Neuronal stem cell (in vitro differentiated cells): ENCODE measurements around the gene PDE4B.

Experiments
- DNase-seq: peaks from one replicate; pipeline ENCODE4 v3.0.0-alpha.2; 2013; ENCODE audit warnings: low spot score
- H2AFZ ChIP-seq: one replicate; pipeline ENCODE4 v1.6.1; 2013; ENCODE audit warnings: mild to moderate bottlenecking, low read length, inconsistent platforms
- H2AK5ac ChIP-seq: 2 replicates; pipeline ENCODE4 v1.6.1; 2013; ENCODE audit warnings: low read depth, mild to moderate bottlenecking, inconsistent platforms, low read length, moderate library complexity, mixed read lengths
- H2BK120ac ChIP-seq: 2 replicates; pipeline ENCODE4 v1.6.1; 2013; ENCODE audit warnings: low read depth, mild to moderate bottlenecking, inconsistent platforms, low read length, moderate library complexity, mixed read lengths
- H2BK12ac ChIP-seq: one replicate; pipeline ENCODE4 v1.6.1; 2013; ENCODE audit warnings: low read length, inconsistent platforms
- H2BK15ac ChIP-seq: 2 replicates; pipeline ENCODE4 v1.6.1; 2013; ENCODE audit warnings: mild to moderate bottlenecking, low read length, inconsistent platforms, mixed read lengths
- H2BK5ac ChIP-seq: one replicate; pipeline ENCODE4 v1.6.1; 2013; ENCODE audit warnings: inconsistent platforms, mild to moderate bottlenecking, low read length, moderate library complexity
- H3K14ac ChIP-seq: one replicate; pipeline ENCODE4 v1.6.1; 2013; ENCODE audit warnings: low read length, inconsistent platforms
- H3K18ac ChIP-seq: 2 replicates; pipeline ENCODE4 v1.6.1; 2013; ENCODE audit warnings: low read length, inconsistent platforms
- H3K23ac ChIP-seq: 2 replicates; pipeline ENCODE4 v1.6.1; 2013; ENCODE audit warnings: low read depth, mild to moderate bottlenecking, mixed read lengths, low read length, inconsistent platforms; ENCODE audit not compliant: poor library complexity
- H3K27ac ChIP-seq: replicated peaks from 3 replicates; pipeline ENCODE4 v1.5.1; 2013; ENCODE audit warnings: low read length, inconsistent platforms
- H3K27me3 ChIP-seq, 3 experiments: 2 replicates each; pipeline ENCODE4 v1.6.1; 2013; ENCODE audit warnings: low read length in 3 of 3, mild to moderate bottlenecking in 2 of 3, inconsistent platforms in 1 of 3, low read depth in 1 of 3, mixed read lengths in 1 of 3, moderate library complexity in 1 of 3; ENCODE audit not compliant: control insufficient read depth in 3 of 3, insufficient read depth in 3 of 3
- H3K36me3 ChIP-seq, 2 donors: replicated peaks in 1 of 2; 2 replicates each; pipeline ENCODE4 v1.6.1; 2013; ENCODE audit warnings: low read length in 2 of 2; ENCODE audit not compliant: control insufficient read depth in 2 of 2, insufficient read depth in 2 of 2
- H3K4ac ChIP-seq: 2 replicates; pipeline ENCODE4 v1.6.1; 2013; ENCODE audit warnings: inconsistent platforms, mild to moderate bottlenecking, low read length, moderate library complexity
- H3K4me1 ChIP-seq, 2 donors: 1 replicate in 1 of 2; 2 replicates in 1 of 2; pipeline ENCODE4 v1.6.1; 2013; ENCODE audit warnings: low read length in 2 of 2, low read depth in 1 of 2; ENCODE audit not compliant: control insufficient read depth in 2 of 2, insufficient read depth in 1 of 2
- H3K4me2 ChIP-seq: one replicate; pipeline ENCODE4 v1.6.1; 2013; ENCODE audit warnings: mild to moderate bottlenecking, low read length, inconsistent platforms; ENCODE audit not compliant: insufficient read depth, poor library complexity, severe bottlenecking
- H3K4me3 ChIP-seq, 2 donors: 2 replicates each; pipeline ENCODE4 v1.5.1; 2013; ENCODE audit warnings: low read length in 2 of 2, mild to moderate bottlenecking in 2 of 2, inconsistent platforms in 1 of 2, moderate library complexity in 1 of 2
- H3K79me1 ChIP-seq: one replicate; pipeline ENCODE4 v1.6.1; 2013; ENCODE audit warnings: low read depth, mild to moderate bottlenecking, inconsistent platforms, low read length, moderate library complexity
- H3K9ac ChIP-seq: one replicate; pipeline ENCODE4 v1.6.1; 2013; ENCODE audit warnings: mild to moderate bottlenecking, low read depth, low read length, inconsistent platforms; ENCODE audit not compliant: poor library complexity
- H3K9me3 ChIP-seq, 2 donors: replicated peaks in 1 of 2; 2 replicates each; pipeline versions ENCODE3 to v1.6.1; 2013; ENCODE audit warnings: low read length in 2 of 2, mild to moderate bottlenecking in 2 of 2, inconsistent platforms in 1 of 2, low read depth in 1 of 2, mixed read lengths in 1 of 2, moderate library complexity in 1 of 2; ENCODE audit not compliant: control insufficient read depth in 2 of 2, insufficient read depth in 1 of 2
- H4K8ac ChIP-seq: one replicate; pipeline ENCODE4 v1.6.1; 2013; ENCODE audit warnings: low read depth, mild to moderate bottlenecking, inconsistent platforms, low read length, moderate library complexity
- H4K91ac ChIP-seq: one replicate; pipeline ENCODE4 v1.6.1; 2013; ENCODE audit warnings: low read length, low read depth, mild to moderate bottlenecking, inconsistent platforms; ENCODE audit not compliant: poor library complexity
- WGBS, 2 donors: extraction: QIAGEN DNeasy Blood & Tissue Kit; methylation state at CpG; one replicate each; pipeline ENCODE4 v1.1.7; 2013; ENCODE audit warnings: missing lambda C conversion rate in 2 of 2, mixed read lengths in 1 of 2; ENCODE audit not compliant: insufficient read length in 2 of 2, insufficient replicate concordance in 1 of 2; ENCODE audit errors: extremely low coverage in 2 of 2; 5-methylcytosine and 5-hydroxymethylcytosine counted together

Gene PDE4B

DNA sequence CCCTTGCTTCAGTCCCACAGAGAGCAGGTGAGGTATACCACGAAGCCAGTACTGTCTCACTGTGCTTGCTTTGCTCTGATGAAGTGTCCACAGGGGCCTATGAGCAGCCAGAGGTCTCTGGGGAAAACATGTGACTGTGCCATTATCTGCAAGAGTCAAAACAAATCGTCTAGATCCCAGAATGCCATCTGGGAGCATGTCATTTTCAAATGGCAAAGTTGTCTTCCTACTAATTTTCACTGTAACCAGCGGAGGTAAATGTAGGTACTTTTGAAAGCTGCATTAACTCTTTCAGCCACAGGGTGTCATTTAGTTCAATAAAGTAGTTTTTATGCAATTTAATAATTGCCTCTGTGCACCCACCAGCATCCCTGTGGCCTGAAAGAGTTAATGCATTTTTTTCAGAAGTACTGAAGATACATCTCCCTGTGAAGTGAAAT is 567.6 kb downstream of the PDE4B start:
- no peak for DNase-seq
- H2AK5ac ChIP-seq = no peak overlapping the region
- H3K79me1 ChIP-seq = no peaks in the 10 kb centered on the region
- no peak overlapping the region for H2BK5ac ChIP-seq
- H3K14ac ChIP-seq = no peak overlapping the region
- no peak overlapping the region for H2AFZ ChIP-seq
- no peak overlapping the region for H2BK15ac ChIP-seq
- no peak overlapping the region for H4K8ac ChIP-seq
- peaks cover 4 to 97% of the 10 kb centered on the region in 2 donors for H3K36me3 ChIP-seq
- H3K23ac ChIP-seq = no peak overlapping the region
- no CpG with 5 or more reads among the region's 3 CpGs for WGBS, 2 donors
- no peak overlapping the region for H4K91ac ChIP-seq
- H3K27me3 ChIP-seq = no peaks in the 10 kb centered on the region
- no peaks in the 10 kb centered on the region for H3K9me3 ChIP-seq
- H2BK12ac ChIP-seq = no peak overlapping the region
- H2BK120ac ChIP-seq = no peak overlapping the region
- H3K4ac ChIP-seq = no peak overlapping the region
- H3K4me1 ChIP-seq = peaks cover 5 to 31% of the 10 kb centered on the region in 2 donors
- no peak overlapping the region for H3K4me2 ChIP-seq
- no peak overlapping the region for H3K18ac ChIP-seq
- H3K27ac ChIP-seq = no peak overlapping the region
- no peak overlapping the region for H3K9ac ChIP-seq
- H3K4me3 ChIP-seq = no peak overlapping the region

DNA sequence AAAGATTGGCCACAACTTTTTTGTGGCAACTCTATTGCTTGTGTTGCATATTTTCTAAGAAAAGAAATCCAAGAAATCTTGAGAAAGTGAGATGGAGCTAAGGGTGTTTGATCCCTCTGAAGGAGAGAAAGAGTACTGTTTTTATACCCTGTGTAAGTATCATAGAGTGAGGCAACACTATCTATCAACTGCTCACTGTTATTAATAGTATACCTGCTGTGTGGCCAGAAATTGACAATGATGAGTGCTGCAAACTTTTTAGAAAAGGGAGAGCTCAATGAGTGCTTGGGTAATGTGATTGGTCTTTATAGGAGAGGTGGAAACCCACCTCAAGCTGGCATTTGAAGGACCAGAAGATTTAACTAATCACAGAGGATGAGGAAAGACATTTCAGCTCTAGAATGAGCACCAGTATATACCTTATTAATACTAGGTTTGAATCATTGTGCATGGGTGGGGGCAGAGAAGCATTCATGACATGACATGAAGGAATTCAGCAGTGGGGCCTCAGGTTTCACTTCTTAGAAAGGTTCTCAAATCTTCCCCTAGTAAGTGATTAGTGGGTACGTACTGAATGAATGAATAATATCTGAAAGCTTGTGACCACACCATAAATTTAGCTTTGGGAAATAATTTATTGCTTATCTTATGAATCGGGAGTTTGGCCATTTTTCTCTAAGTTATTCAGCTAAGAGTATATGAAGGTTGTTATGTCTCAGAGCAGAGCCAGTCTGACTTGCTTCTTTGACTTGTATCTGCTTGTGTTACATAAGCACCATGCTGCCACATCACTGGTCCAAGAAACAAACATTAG is 572.1 kb downstream of the PDE4B start:
- no peak overlapping the region for H3K4me2 ChIP-seq
- no peak overlapping the region for H3K9ac ChIP-seq
- no peaks in the 10 kb centered on the region for H3K9me3 ChIP-seq
- no peaks in the 10 kb centered on the region for H3K27me3 ChIP-seq
- no peak overlapping the region for H4K91ac ChIP-seq
- WGBS, 2 donors = no CpG with 5 or more reads among the region's 2 CpGs
- H3K36me3 ChIP-seq = peaks cover 9 to 100% of the 10 kb centered on the region in 2 donors
- DNase-seq = no peak
- H3K4me1 ChIP-seq = peaks cover 2 to 5% of the 10 kb centered on the region in 2 donors
- H2BK120ac ChIP-seq = no peak overlapping the region
- no peak overlapping the region for H2AK5ac ChIP-seq
- H3K23ac ChIP-seq = no peak overlapping the region
- H3K27ac ChIP-seq = no peak overlapping the region
- no peaks in the 10 kb centered on the region for H3K79me1 ChIP-seq
- no peak overlapping the region for H3K14ac ChIP-seq
- H3K18ac ChIP-seq = no peak overlapping the region
- no peak overlapping the region for H2BK5ac ChIP-seq
- no peak overlapping the region for H2BK12ac ChIP-seq
- no peak overlapping the region for H2BK15ac ChIP-seq
- H3K4me3 ChIP-seq = no peak overlapping the region
- no peak overlapping the region for H3K4ac ChIP-seq
- H4K8ac ChIP-seq = no peak overlapping the region
- H2AFZ ChIP-seq = no peak overlapping the region

DNA sequence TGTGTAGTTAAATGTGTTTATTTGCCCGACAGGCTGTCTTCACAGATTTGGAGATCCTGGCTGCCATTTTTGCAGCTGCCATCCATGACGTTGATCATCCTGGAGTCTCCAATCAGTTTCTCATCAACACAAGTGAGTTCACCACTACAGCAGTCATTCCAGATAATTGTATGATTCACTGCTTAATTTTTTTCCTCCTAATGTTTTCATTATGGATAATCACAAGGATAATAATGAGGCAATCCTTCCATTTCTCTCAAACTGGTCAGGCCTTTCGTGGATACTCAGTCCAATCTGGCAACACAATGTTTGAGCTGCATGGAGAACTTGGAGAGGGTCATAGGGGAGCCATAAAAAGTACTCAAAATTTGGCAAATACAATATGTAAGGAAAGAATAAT is 572.9 kb downstream of the PDE4B start:
- H3K4me1 ChIP-seq = peaks cover 3 to 4% of the 10 kb centered on the region in 2 donors
- H3K79me1 ChIP-seq = no peaks in the 10 kb centered on the region
- H2BK5ac ChIP-seq = no peak overlapping the region
- no peak overlapping the region for H4K8ac ChIP-seq
- H3K9me3 ChIP-seq = no peaks in the 10 kb centered on the region
- H3K4me3 ChIP-seq = no peak overlapping the region
- no peak overlapping the region for H3K27ac ChIP-seq
- H3K9ac ChIP-seq = no peak overlapping the region
- no peak overlapping the region for H3K4ac ChIP-seq
- H3K4me2 ChIP-seq = no peak overlapping the region
- H2AFZ ChIP-seq = no peak overlapping the region
- H2BK12ac ChIP-seq = no peak overlapping the region
- WGBS, 2 donors = no CpG with 5 or more reads among the region's 3 CpGs
- no peak overlapping the region for H2BK15ac ChIP-seq
- H3K36me3 ChIP-seq = peaks cover 9 to 100% of the 10 kb centered on the region in 2 donors
- H3K23ac ChIP-seq = no peak overlapping the region
- DNase-seq = no peak
- no peak overlapping the region for H3K18ac ChIP-seq
- no peak overlapping the region for H3K14ac ChIP-seq
- no peak overlapping the region for H2BK120ac ChIP-seq
- no peak overlapping the region for H2AK5ac ChIP-seq
- H3K27me3 ChIP-seq = no peaks in the 10 kb centered on the region
- H4K91ac ChIP-seq = no peak overlapping the region

DNA sequence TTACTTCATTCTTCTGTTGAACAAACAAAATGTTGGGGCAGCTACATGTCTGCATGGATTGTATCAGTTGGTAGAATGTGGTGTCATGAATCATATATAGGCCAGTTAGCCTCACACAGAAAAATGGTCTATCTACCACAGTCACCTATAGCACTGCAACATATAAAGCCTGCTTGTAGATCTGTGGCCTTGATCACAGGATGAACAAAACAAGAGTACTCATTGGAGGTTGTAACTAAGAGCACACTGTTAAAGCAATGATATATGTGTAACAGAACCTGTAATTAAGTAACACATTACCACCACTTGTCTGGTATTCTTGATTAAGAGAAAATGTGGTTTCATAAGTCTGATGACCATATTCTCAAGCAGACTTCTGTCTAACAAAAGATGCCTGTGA is 573.9 kb downstream of the PDE4B start:
- Histone ChIP-seq H3K79me1 (no peaks in the 10 kb centered on the region), H3K9me3 (no peaks in the 10 kb centered on the region), H3K4me1 (peaks cover 6 to 12% of the 10 kb centered on the region in 2 donors), H2AK5ac (no peak overlapping the region), H3K14ac (no peak overlapping the region), H3K4me3 (no peak overlapping the region), H4K91ac (no peak overlapping the region), H3K9ac (no peak overlapping the region), H3K18ac (no peak overlapping the region), H2BK12ac (no peak overlapping the region), H3K4ac (no peak overlapping the region), H2AFZ (no peak overlapping the region), H2BK120ac (no peak overlapping the region), H2BK5ac (no peak overlapping the region), H3K4me2 (no peak overlapping the region), H3K27ac (no peak overlapping the region), H3K27me3 (no peaks in the 10 kb centered on the region), H2BK15ac (no peak overlapping the region), H3K36me3 (peaks cover 9 to 99% of the 10 kb centered on the region in 2 donors), H3K23ac (no peak overlapping the region), H4K8ac (no peak overlapping the region)
- DNase-seq = no peak
